Measurements from ENCODE around the gene MYL10.

The MYL10 gene

GRCh38 chr7:101563943-101564777 lies 64.9 kb downstream of the MYL10 start:
- WGBS: 79% methylated on average over 23 of the region's 23 CpGs
- Histone ChIP-seq H3K27me3 (ENCODE audit: insufficient read depth, low read length) (no peaks in the 10 kb centered on the region), H3K4me3 (ENCODE audit: low read length) (no peak overlapping the region)

More at GRCh38 chr7:101563943-101564777, 64.9 kb downstream of the MYL10 start:
- H3K4me1 ChIP-seq (ENCODE audit: insufficient read depth, low read length): peaks cover 3% of the 10 kb centered on the region; the same call in 1 of the 2 replicates
- H3K9me3 ChIP-seq (ENCODE audit: insufficient read depth, low read depth, low read length): no peaks in the 10 kb centered on the region
- H3K27ac ChIP-seq (ENCODE audit: low read depth, low read length): no peak overlapping the region
- no peak overlapping the region for H3K9ac ChIP-seq (ENCODE audit: low read depth, low read length)
- H3K36me3 ChIP-seq (ENCODE audit: insufficient read depth, low read length): no peaks in the 10 kb centered on the region
